ENCODE results near the gene RASSF3. TPM values are rescaled to one million over a fixed set of nuclear protein-coding genes. Genes with fewer than 3 reads are reported as not detected.

Gene RASSF3
- total and polyA plus RNA-seq, 2 of the 13 experiments (the other 11 are each of a cell fraction or from before 2014, with no cell fraction given) = 15.5 to 16.0 TPM

DNA sequence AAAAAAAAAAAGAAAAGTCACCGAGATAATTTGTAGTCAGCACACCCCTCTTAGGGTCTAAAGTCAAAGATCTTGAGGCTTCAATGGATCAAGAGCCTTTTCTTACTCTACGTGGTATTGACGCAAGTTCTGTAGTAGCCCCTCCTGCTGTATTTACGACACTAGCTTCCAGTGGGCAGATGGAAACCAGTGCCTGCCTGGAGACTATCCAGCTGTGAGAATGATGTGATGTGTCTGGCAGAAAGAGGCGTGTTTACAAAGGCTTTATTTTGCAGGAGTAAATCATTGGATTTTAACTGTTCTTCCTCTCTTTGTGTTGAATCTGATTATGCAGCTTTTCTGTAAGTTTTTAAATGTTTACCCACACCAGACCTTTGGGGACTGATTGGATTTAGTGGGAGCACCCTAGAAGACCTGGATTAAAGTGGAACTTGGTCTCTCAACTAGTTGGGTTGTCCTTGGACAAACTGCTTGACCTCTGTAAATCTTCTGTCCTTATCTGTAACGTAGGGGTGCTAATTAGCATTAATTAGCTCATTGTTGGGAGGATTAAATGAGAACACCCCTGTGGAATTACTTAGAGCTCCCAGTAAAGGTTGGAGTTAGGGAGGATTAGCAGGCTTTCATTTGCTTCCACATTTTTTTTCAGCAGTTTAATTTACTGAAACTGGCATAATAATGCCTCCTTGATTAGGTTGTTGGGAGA, 72.4 kb downstream of the RASSF3 start:
- peaks cover 63% of the 10 kb centered on the region for H3K4me1 ChIP-seq (ENCODE audit: insufficient read depth, low read length)
- no peak overlapping the region for H3K9ac ChIP-seq (ENCODE audit: insufficient read depth, low read depth, low read length)
- peaks cover 7 to 10% of the 10 kb centered on the region in 2 experiments; a peak in 4 of 5 replicates for H3K36me3 ChIP-seq (replicated peaks in 1 of 2; ENCODE audit: control insufficient read depth in 1 of 2, insufficient read depth in 2 of 2, low read length in 2 of 2)
- 93% methylated on average over 6 of the region's 6 CpGs for WGBS (ENCODE audit: low lambda C conversion rate)
- no peak overlapping the region for H3K27ac ChIP-seq (ENCODE audit: extremely low read length, insufficient read depth, low read length)
- BruUV-seq (replicated peaks) = no TSS peak
- H2AFZ ChIP-seq (ENCODE audit: low read length) = no peak overlapping the region
- ChIA-PET CTCF (ENCODE audit: low intra/inter-chr PET ratio, low total read pairs) (no interaction called here), POLR2A (no interaction called here)
- no peaks in the 10 kb centered on the region for H4K20me1 ChIP-seq (ENCODE audit: insufficient read depth, low read length)
- no peak overlapping the region for H3K4me3 ChIP-seq (replicated peaks in 1 of 3; ENCODE audit: insufficient read depth in 1 of 3, low read depth in 2 of 3, low read length in 3 of 3)
- no peak for DNase-seq (ENCODE audit: low spot score)
- no peak overlapping the region for H3K4me2 ChIP-seq (ENCODE audit: low read depth, low read length)
- ATAC-seq = no peak
- H3K79me2 ChIP-seq (ENCODE audit: insufficient read depth, low read length) = peaks cover 23% of the 10 kb centered on the region
- no peak for FAIRE-seq
- no peaks in the 10 kb centered on the region for H3K27me3 ChIP-seq (ENCODE audit: control insufficient read depth in 1 of 2, insufficient read depth in 2 of 2, low read length in 2 of 2)
- no peaks in the 10 kb centered on the region for H3K9me3 ChIP-seq (ENCODE audit: low read length)
- in situ Hi-C loops (cut with HindIII; ENCODE audit: extremely low pct_ligation_motif_present, low pct_unique_long_range_greater_than_20kb) = no loop called here
- TF ChIP-seq ZNF263 (CRISPR knock-in tag; IDR thresholded peaks at IDR 0.05) (no peak), MAX (IDR thresholded peaks at IDR 0.05) (no peak), ZNF160 (CRISPR knock-in tag; IDR thresholded peaks at IDR 0.05) (no peak), MEIS1 (CRISPR knock-in tag; IDR thresholded peaks at IDR 0.05; ENCODE audit: borderline replicate concordance) (no peak), ETV6 (CRISPR knock-in tag; conservative IDR thresholded peaks at IDR 0.05) (no peak), MIXL1 (CRISPR knock-in tag; IDR thresholded peaks at IDR 0.05) (no peak), PHB2 (IDR thresholded peaks at IDR 0.05; ENCODE audit: partially characterized antibody) (no peak), RAD51 (IDR thresholded peaks at IDR 0.05; ENCODE audit: borderline replicate concordance) (no peak), ZNF432 (CRISPR knock-in tag; IDR thresholded peaks at IDR 0.05; ENCODE audit: borderline replicate concordance) (no peak), FOXA3 (CRISPR knock-in tag; IDR thresholded peaks at IDR 0.05) (no peak), SUZ12 (IDR thresholded peaks at IDR 0.05; ENCODE audit: low read depth, low read length) (no peak), NKX3-1 (CRISPR knock-in tag; IDR thresholded peaks at IDR 0.05) (no peak), JARID2 (CRISPR knock-in tag; IDR thresholded peaks at IDR 0.05; ENCODE audit: insufficient replicate concordance) (no peak), ZNF660 (CRISPR knock-in tag; IDR thresholded peaks at IDR 0.05; ENCODE audit: borderline replicate concordance, low read depth) (no peak), BCL6 (CRISPR knock-in tag; IDR thresholded peaks at IDR 0.05) (no peak), RORA (CRISPR knock-in tag; IDR thresholded peaks at IDR 0.05) (no peak), PAXIP1 (CRISPR knock-in tag; conservative IDR thresholded peaks at IDR 0.05) (no peak), IRF9 (CRISPR knock-in tag; IDR thresholded peaks at IDR 0.05; ENCODE audit: borderline replicate concordance) (no peak)
- intact Hi-C loops (cut with micrococcal nuclease; ENCODE audit: unreplicated experiment) = no loop called here

All from HepG2 (cell line).